ENCODE data around the gene CHTOP.
A peak's percentile ranks its signal among the peaks of the same experiment; 100 is the strongest.

CHTOP gene

GRCh38 chr1:153616144-153616916, 17.5 kb upstream of the CHTOP start, which contains the start of gene S100A14:
Gene S100A14, minus strand, starts transcription at chr1:153616325. Its CDS starts 467 bp downstream, at chr1:153615858.
- TF ChIP-seq RARB (CRISPR knock-in tag; IDR thresholded peaks at IDR 0.05), result no peak
- TF ChIP-seq TCF4 (CRISPR knock-in tag; IDR thresholded peaks at IDR 0.05; ENCODE audit: borderline replicate concordance), result no peak
- TF ChIP-seq TOX (CRISPR knock-in tag; IDR thresholded peaks at IDR 0.05; ENCODE audit: borderline replicate concordance), result no peak
- TF ChIP-seq SNAI2 (CRISPR knock-in tag; IDR thresholded peaks at IDR 0.05), result no peak
- TF ChIP-seq ZNF8 (CRISPR knock-in tag; IDR thresholded peaks at IDR 0.05), result no peak
- TF ChIP-seq CSRNP3 (CRISPR knock-in tag; IDR thresholded peaks at IDR 0.05), result no peak
- TF ChIP-seq ZNF70 (CRISPR knock-in tag; IDR thresholded peaks at IDR 0.05), result no peak
- TF ChIP-seq ZFP3 (CRISPR knock-in tag; IDR thresholded peaks at IDR 0.05), result no peak
- no peak for TF ChIP-seq ZNF565 (CRISPR knock-in tag; conservative IDR thresholded peaks at IDR 0.05; ENCODE audit: low read depth)
- no peak for TF ChIP-seq CREB5 (CRISPR knock-in tag; IDR thresholded peaks at IDR 0.05; ENCODE audit: low read depth)
- TF ChIP-seq ISL1 (CRISPR knock-in tag; IDR thresholded peaks at IDR 0.05), result no peak
- no peak for TF ChIP-seq ZFP30 (CRISPR knock-in tag; IDR thresholded peaks at IDR 0.05)
- no peak for TF ChIP-seq BACH2 (CRISPR knock-in tag; IDR thresholded peaks at IDR 0.05; ENCODE audit: borderline replicate concordance)
- no peak for ATAC-seq

GRCh38 chr1:153616917-153617311, 17.0 kb upstream of the CHTOP start:
- TF ChIP-seq ZNF565 (CRISPR knock-in tag; conservative IDR thresholded peaks at IDR 0.05; ENCODE audit: low read depth), result no peak
- TF ChIP-seq ZFP3 (CRISPR knock-in tag; IDR thresholded peaks at IDR 0.05), result no peak

GRCh38 chr1:153617663-153618062, 16.2 kb upstream of the CHTOP start:
- ATAC-seq, result peak; percentile 92
- TF ChIP-seq PATZ1 (CRISPR knock-in tag; IDR thresholded peaks at IDR 0.05; ENCODE audit: borderline replicate concordance) (no peak), BACH2 (CRISPR knock-in tag; IDR thresholded peaks at IDR 0.05; ENCODE audit: borderline replicate concordance) (no peak), GLIS3 (CRISPR knock-in tag; IDR thresholded peaks at IDR 0.05) (no peak), ESRRG (CRISPR knock-in tag; IDR thresholded peaks at IDR 0.05) (no peak), SNAI2 (CRISPR knock-in tag; IDR thresholded peaks at IDR 0.05) (no peak), PPARA (CRISPR knock-in tag; IDR thresholded peaks at IDR 0.05; ENCODE audit: borderline replicate concordance) (no peak), TCF4 (CRISPR knock-in tag; IDR thresholded peaks at IDR 0.05; ENCODE audit: borderline replicate concordance) (no peak), ISL1 (CRISPR knock-in tag; IDR thresholded peaks at IDR 0.05) (no peak), CSDC2 (CRISPR knock-in tag; IDR thresholded peaks at IDR 0.05) (no peak), ARNTL (CRISPR knock-in tag; IDR thresholded peaks at IDR 0.05; ENCODE audit: borderline replicate concordance, low read depth) (no peak), ZFP30 (CRISPR knock-in tag; IDR thresholded peaks at IDR 0.05) (no peak), ZNF565 (CRISPR knock-in tag; conservative IDR thresholded peaks at IDR 0.05; ENCODE audit: low read depth) (no peak), POU6F1 (CRISPR knock-in tag; IDR thresholded peaks at IDR 0.05; ENCODE audit: borderline replicate concordance, low read depth) (no peak), RARB (CRISPR knock-in tag; IDR thresholded peaks at IDR 0.05) (no peak), CREB5 (CRISPR knock-in tag; IDR thresholded peaks at IDR 0.05; ENCODE audit: low read depth) (no peak), ZNF8 (CRISPR knock-in tag; IDR thresholded peaks at IDR 0.05) (no peak), ZFP3 (CRISPR knock-in tag; IDR thresholded peaks at IDR 0.05) (no peak), CSRNP3 (CRISPR knock-in tag; IDR thresholded peaks at IDR 0.05) (no peak), ZNF70 (CRISPR knock-in tag; IDR thresholded peaks at IDR 0.05) (no peak), ZC3H10 (CRISPR knock-in tag; IDR thresholded peaks at IDR 0.05) (no peak)

More at GRCh38 chr1:153616917-153617311, 17.0 kb upstream of the CHTOP start:
- ATAC-seq, result no peak
